ENCODE data around the gene ZNF474.

DNA sequence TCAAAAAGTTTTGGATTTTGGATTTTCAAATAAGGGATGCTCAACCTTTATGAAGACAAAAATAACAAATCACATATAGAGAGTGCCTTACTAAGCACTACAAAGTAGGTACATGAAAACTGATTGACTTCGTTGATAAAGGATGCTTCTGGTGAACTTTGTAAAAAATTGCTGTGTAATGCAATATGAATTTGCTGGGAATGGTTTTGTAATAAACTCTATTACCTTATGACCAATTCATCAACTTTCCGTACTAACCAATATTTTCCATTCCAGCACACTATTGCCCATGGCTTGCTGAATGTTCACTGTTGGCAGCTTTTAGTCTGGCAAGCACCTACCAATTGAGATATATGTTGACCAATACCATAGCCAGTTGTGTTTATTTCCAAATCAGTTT, 23.4 kb upstream of the ZNF474 start:
- TF ChIP-seq, protein P1, sequence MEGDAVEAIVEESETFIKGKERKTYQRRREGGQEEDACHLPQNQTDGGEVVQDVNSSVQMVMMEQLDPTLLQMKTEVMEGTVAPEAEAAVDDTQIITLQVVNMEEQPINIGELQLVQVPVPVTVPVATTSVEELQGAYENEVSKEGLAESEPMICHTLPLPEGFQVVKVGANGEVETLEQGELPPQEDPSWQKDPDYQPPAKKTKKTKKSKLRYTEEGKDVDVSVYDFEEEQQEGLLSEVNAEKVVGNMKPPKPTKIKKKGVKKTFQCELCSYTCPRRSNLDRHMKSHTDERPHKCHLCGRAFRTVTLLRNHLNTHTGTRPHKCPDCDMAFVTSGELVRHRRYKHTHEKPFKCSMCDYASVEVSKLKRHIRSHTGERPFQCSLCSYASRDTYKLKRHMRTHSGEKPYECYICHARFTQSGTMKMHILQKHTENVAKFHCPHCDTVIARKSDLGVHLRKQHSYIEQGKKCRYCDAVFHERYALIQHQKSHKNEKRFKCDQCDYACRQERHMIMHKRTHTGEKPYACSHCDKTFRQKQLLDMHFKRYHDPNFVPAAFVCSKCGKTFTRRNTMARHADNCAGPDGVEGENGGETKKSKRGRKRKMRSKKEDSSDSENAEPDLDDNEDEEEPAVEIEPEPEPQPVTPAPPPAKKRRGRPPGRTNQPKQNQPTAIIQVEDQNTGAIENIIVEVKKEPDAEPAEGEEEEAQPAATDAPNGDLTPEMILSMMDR (IDR thresholded peaks at IDR 0.05) = no peak
- no peak for TF ChIP-seq EZH2phosphoT487 (IDR thresholded peaks at IDR 0.05)
- no peak for TF ChIP-seq EZH2 (IDR thresholded peaks at IDR 0.05)
